ENCODE measurements around the gene DQX1.

Gene DQX1

DNA sequence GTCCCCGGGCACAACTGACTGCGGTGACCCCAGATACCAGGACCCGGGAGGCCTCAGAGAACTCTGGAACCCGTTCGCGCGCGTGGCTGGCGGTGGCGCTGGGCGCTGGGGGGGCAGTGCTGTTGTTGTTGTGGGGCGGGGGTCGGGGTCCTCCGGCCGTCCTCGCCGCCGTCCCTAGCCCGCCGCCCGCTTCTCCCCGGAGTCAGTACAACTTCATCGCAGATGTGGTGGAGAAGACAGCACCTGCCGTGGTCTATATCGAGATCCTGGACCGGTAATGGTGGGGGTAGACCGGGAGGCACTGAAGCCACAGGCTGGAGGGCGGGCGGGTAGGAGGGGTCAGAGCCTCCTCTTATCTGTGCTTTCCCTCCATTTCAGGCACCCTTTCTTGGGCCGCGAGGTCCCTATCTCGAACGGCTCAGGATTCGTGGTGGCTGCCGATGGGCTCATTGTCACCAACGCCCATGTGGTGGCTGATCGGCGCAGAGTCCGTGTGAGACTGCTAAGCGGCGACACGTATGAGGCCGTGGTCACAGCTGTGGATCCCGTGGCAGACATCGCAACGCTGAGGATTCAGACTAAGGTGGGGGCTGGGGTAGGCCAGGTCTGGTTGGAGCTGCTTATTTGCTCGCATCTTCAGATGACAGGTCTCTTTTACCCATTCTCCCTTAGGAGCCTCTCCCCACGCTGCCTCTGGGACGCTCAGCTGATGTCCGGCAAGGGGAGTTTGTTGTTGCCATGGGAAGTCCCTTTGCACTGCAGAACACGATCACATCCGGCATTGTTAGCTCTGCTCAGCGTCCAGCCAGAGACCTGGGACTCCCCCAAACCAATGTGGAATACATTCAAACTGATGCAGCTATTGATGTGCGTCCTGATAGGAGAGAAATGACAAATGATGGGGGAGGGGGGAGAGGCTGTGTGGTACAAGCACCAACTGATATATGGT, 4.5 kb upstream of the DQX1 start:
- DNase-seq: peak in 1 of 2 experiments; percentile 50

DNA sequence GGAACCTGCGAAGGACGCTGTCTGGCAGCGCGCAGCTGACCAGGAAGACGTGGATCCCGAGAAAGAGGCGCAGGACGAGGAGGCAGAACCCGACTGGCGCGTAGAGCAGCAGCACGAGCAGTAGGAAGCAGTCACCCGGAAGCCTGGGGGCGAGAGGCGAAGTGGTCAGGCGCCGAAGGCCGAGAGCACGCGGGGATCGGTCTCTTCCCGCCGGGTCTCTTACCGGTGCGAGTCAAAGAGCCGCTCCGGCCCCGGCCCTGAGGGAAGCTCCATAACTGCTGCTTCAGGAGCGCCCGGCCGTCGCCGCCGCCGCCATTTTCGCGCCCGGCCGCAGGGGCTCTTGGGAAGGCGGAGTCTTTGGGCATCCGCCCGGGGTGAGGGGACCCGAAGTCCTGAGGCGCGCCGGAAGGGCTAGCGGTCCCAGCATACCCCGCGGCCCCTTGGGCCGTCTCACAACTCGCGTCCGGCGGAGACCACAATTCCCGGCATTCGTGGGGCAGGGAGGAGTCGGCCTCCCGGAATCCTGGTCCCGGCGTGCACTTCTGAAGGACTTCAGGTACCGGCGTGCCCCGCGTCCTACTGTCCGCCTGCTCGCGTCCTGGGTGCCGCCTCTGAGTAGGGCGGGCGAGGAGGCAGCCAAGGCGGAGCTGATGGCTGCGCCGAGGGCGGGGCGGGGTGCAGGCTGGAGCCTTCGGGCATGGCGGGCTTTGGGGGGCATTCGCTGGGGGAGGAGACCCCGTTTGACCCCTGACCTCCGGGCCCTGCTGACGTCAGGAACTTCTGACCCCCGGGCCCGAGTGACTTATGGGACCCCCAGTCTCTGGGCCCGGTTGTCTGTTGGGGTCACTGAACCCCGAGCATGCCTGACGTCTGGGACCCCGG, 3.6 kb upstream of the DQX1 start, which contains the start of the genes AUP1 and HTRA2:
AUP1 (minus strand) TSS at position 350 of the 882 bp plus-strand sequence; CDS start at position 273, 77 bp downstream.
HTRA2 (plus strand) TSS at position 577 of the 882 bp plus-strand sequence; CDS start at position 651, 74 bp downstream.
- DNase-seq: peak; percentile 95 to 99

DNA sequence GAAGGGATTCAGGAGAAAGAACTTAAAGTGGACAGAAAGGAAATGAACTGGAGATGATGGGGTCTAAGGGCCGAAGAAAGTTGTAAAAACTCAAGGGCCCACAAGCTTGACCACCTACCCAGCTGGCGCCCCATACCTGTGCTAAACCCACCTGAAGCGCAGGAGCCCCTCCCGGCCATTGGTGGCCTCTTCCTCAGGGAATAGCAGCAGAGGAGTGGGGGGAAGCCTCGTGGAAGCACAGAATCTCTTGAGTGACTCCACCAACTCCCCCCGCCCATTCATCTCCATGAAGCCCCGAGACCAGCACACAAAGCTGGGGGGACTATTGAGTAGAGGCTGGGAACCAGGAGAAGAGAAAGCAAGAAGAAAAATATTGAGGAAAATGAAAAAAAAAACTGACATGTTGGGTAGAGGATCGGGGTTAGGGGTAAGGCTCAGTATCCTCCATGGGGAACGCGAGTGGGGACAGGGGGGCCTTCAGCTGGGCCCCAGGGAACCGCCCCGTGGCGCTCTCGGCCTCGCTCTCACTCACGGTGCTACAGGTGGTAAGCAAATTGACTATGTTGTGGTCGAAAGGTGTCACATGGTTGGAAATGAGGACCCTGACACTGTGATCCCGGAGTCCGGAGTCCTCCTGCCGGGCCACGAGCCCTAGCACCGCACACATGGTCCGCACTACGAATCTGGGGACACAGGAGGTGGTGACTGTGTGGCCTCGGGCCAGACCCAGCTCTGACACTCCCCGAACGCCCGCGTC, 2.7 kb upstream of the DQX1 start:
- no peak for DNase-seq

DNA sequence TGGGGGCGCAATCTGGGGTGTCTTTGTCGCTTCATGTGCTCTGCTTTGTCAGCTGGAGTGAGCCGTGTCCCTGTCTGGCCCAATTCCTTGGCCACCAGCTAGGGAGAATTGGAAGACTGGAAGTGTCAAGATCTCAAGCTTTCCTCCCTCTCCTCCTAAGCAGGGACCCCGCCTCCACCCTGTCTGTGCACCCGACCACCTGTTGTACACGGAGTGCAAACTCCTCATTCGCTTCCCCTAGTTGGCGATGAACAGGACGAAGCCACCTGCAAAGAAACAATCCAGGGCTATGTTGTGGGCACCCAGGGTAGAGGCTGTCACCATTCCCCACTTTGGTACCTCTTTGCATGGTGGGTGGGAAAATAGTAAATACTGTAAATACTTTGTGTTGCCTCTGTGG, 1.7 kb upstream of the DQX1 start:
- no peak for DNase-seq

DNA sequence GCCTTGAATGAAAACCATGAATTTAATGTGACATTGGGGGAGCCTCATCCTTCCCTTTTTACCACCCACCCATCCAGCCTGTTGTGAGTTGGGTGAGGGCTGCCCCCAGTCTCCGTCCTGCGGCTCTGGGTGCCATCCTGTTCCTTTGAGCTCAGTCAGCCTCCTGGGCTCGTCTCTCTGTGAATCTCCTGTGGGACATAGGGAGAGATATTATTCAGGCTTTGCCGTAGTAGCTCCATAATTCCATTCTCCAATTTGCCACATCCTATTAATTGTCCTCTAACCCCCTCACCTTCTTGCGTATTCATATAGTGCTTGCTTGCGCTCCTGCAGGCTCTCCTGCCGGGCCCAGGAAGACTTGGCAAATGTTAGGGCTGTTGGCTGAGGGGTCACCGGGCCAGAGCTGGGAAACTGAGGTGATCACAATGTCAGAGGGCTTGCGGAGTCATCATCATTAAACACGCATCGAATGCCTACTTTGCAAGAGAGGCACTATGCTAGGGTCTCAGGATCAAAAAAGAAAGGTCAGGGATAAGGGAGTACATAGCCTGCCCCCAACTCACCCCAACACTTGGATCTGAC, 709 bp upstream of the DQX1 start:
- DNase-seq: no peak

DNA sequence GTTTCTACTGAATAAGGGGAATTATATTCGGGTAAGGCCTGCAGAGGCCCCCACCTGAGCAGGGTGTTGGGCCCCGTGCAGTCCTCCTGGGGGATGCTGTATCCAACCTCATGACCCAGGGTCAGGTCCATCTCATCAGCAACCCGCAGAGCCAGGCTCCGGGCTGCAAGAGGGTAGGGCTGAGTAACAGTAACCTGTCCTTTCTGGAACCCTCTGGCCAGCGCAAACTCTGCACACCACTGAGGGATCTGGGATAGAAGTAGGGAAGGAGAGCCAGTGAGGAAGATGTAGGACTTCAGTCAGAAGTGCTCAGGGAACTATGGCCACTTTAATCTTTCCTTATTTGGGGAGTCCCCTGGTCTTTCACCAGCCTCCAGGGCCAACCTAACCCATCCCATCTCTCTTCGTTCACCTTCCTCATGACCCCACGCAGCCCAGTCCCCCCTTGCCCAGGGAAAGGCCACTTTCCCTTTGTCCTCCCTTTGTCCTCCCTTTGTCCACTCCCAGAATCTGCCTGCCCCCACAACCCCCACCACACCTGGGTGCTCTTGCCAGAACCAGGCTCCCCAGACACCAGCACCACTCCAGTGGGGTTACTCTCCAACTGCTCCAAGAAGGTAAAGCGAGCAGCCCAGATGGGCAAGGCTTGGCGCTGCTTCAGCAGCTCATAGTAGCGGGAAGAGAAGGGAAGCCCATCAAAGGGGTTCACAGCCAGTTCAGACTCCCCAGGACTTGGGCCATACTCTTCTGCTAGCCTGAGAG, 895 bp downstream of the DQX1 start:
- no peak for DNase-seq

DNA sequence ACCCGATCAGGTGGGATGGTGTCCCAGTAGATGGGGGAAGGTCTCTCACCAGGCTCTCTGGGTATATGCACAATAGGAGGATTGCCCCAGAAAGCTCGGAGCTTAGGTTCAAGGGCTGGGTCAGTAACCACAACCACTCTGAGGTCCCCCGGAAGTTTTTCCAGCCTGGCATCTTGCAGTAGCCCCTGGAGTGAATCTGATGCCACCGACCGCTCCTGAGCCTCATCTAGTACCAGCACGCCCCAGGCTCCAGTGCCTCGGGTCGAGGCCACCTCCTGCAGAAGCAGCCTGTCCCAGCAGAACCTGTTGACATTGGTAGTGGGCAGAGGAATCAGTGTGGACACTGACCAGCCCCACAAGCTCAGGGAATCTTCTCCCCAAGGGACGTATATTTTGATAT, 2.0 kb downstream of the DQX1 start:
- no peak for DNase-seq

DNA sequence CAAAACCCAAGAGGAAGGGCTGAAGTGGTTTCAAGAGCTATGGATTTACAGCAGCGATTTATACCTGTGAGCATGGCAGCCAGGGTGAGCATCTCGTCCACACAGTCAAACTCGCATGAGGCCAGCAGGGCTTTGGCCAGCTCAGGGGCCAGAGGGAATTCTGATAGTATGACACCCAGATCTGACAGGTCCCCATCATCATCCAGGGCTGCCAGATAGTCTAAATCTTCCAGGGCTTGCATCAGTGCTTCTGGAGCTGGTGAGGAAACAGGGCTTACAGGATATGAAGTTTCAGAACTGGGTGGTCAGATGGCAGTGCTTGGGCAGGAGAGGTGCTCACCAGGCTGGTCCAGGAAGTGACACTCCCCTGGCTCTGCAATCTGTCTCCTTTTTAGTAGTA, 3.5 kb downstream of the DQX1 start:
- DNase-seq: no peak

DNA sequence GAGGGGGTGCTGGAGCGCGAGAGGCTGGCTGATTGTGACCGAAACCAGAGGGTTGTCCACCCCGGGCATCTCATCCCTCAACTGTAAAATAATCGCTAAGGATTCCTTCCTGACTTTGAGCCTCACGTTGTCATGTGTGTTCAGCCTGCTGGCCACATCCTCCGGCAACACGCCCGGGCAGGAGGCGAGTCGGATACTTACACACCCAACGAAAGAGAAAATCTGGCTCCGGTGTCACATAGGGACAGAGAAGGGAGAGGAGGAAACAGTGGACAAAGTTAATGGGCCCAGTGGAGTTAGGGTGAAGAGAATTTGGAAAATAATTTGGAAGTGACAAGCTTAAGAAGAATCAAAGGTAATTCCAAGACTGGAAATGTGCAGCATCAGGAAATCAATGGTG, 9.4 kb downstream of the DQX1 start:
- DNase-seq: no peak

DNA sequence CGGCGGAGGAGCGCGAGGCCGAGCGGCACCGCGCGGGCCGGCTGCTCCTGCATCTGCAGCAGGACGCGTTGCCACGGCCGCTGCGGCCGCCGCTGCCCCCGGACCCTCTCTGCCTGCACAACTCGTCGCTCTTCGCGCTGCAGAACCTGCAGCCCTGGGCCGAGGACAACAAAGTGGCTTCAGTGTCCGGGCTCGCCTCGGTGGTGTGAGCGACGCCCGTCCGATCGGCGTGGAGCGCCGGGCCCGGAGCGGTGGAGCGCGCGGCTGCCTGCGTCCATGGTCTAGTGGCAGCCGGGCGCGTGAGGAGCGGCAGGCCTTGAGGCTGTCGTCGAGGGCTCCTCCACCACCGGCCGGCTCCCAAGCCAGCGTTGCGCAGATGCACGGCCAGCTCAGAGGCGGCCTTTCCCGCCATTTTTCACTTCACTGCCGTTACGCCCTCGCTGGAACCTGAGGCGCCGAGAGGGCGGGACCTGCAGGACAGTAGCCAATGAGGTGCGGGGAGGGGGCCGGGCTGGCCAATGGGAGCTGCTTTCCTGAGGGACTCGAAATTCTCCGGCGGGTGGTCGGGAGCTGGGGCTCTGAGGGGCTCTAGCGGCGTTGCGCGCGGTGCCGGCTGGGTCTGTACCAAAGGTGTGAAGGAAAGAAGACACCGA, 9.9 kb downstream of the DQX1 start:
- peak; percentile 52 to 71 for DNase-seq

DNA sequence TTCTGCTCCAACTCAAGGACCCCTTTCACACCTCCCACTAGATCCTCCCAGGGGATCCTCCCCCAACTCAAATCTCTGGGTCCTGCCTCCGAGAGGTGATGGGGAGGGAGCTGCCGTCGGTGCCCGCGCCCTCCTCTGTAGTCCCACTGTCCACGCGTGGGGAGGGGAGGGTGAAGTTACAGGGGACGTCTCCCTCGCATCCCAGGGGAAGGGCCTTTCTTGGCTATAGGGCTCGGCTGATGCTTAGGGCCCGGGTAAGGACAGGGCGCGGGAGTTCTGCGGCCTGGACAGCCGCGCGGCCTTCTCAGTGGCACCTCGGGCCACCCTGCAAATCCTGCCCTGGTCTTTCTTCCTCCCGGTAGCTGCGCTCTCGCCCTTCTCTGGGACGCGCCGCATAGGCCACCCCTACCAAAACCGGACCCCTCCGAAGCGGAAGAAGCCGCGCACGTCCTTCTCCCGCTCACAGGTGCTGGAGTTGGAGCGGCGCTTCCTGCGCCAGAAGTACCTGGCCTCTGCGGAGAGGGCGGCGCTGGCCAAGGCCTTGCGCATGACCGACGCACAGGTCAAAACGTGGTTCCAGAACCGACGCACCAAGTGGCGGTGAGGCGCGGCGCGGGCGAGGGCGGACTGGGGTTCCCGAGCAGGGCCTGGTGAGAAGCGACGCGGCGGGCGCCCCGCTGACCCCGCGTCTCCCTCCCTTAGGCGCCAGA, 10.6 kb downstream of the DQX1 start:
- no peak for DNase-seq

DNA sequence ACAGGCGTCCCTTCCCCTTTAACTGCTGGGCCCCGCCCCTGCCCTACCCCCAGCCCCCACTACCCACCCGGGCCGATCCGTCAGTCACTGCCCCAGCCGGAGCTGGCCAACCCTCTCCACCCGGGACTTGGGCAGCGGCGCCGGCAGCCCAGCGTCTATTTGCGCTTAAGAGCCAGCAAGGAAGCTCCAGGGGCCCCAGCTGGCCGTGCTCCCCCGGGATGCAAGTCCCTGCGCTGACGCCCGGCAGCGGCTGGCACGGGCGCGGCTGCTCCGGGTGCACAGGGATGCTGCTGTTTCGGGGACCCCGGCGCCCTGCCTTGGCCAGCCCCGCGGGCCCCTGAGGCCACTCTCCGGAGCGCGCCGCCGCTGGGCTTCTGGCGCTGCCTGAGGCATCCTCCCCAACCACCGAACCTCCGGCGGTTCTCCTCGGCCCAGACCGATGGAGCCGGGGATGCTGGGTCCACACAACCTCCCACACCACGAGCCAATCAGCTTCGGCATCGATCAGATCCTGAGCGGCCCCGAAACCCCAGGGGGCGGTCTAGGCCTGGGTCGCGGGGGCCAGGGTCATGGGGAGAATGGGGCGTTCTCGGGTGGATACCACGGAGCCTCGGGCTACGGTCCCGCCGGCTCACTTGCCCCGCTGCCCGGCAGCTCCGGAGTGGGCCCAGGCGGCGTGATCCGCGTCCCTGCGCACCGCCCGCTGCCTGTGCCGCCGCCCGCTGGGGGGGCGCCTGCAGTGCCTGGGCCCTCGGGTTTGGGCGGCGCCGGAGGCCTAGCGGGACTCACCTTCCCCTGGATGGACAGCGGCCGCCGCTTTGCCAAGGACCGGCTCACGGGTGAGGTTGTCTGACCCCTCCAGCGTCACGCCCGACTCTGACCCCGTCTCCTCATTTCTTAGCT, 11.4 kb downstream of the DQX1 start, which contains the start of gene TLX2:
TLX2 (plus strand) TSS at position 83 of the 903 bp plus-strand sequence; CDS start at position 440, 357 bp downstream.
- DNase-seq: peak in 1 of 2 experiments; percentile 63

DNA sequence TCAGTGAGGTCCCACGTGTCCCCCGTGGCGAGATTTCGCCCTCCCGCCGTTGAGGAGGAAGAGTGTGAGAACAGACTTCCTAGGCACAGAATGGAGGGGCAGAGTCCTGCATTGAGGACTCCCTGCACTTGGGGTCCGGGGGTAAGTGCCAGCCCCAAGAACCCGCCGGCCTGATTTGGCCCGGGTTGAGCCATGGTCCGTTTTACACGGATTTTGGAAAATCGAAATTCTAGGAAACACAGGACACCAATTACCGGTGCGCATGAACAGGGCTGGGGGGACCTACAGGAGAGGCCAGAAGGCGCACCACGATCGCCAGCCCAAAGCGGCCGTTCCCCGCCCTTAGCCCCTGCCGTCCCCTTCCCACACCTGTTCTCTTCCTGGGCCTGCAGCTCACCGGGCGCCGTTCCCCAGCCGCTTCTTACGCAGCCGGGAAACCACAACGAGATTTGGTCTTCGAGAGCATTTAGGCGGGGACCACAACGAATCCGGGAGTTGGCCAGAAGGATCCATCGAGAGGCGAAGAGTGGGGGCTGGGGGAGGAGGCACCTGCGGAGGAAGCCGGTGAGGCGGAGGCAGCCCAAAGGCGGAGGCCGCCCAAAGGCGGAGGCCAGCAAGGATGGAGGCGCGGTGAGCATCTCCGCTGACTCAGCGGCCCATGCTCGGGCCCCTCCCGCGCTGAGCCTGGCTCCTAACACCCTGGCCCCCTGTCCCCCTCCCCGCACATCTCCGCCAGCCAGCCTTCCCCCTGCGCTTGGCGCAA, 12.2 kb downstream of the DQX1 start:
- peak in 1 of 2 experiments; percentile 65 for DNase-seq

DNA sequence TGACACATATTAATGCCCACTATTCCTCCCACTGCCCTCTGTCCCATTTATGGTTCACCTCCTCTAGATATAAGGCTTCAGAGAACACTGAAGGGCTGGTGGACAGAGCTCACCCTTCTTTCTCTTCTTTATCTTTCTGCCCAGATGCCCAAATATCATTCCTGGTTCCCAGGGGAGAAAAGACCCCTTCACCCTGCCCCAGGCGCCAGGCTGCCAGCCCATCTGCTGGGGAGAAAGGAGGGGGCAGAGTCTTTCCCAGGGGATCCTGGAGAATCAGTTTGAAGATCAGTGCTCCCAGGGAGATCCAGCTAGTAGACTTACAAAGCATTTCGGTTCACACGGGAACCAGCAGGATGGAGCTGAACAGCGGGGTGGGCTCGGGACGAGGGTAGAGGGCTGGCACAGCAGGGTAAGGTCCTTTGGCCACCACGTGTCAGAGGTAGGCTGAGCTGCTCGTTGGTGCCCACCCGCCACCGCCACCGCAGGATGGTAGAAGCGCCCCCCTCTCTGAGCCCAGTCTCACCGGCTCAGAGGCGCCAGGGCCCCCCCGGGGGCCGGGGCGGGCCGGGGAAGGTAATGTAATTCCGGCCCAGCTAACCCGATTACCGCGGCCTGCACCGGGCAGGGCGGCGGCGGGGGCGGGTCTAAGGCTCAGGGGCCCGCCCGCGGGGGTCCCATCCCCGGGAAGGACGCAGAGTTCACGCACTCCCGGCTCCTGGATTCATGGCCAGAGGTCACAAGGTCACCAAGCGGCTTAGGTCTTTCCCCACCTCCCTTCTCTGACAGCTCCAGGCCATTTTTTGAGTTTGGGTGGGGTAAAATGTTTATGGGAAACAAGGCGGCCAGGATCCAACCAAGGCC, 13.1 kb downstream of the DQX1 start:
- DNase-seq: no peak

DNA sequence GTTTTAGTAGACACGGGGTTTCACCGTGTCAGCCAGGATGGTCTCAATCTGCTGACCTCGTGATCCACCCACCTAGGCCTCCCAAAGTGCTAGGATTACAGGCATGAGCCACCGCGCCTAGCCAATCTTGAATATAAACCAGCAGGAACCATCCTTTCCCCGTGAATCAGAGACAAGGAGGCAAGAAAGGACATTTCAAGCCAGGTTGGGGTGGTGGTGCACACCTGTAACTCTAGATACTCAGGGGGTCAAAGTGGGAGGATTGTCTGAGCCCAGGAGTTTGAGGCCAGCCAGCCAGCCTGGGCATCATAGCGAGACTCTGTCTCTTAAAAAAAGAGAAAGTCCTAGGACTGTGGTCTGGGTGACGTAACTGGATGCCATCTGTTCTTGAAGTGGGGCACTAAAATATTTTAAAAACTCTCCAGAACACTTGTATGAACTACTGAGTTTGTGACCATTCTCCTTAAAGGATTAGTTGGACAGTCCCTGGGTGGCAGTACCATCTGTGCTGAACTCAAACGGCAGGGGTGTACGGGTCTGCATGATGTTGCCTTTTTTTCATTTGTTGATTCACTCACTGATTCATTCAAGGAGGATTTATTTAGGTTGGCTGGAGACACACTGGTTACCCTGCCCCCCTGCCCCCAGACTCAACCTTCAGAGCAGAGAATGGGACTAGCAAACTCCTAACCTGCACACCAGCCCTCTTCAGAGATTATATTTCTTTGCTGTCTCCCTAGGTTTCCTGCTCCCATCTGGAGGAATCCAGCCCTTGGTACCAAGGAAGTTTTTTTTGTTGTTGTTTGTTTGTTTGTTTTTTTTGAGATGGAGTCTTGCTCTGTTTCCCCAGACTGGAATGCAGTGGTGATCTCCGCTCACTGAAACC, 14.7 kb downstream of the DQX1 start:
- no peak for DNase-seq

DNA sequence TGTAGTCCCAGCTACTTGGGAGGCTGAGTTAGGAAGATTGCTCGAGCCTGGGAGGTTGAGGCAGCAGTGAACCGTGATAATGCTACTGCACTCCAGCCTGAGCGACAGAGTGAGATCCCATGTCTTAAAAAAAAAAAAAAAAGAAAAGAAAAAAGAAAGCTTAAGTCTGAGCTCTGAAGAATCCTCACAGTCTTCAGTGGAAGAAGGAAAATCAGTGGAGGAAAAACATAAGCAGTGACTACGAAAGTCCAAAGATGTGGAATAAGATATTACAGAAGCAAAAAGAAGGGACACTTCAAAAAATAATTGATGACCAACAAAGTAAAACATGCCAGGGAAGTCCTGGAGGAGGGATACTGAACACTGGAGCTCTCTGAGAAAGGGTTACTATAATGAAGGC, 15.8 kb downstream of the DQX1 start:
- no peak for DNase-seq

Data from NCI-H526 (cell line).